Ishikawa (cell line): ENCODE data around the gene KIAA1217.

Experiments used
- CREB1 ChIP-seq: IDR thresholded peaks from 2 replicates; pipeline ENCODE4 v1.6.1; 2012; ENCODE audit warnings: low read depth
- EP300 ChIP-seq: IDR thresholded peaks from 2 replicates; pipeline ENCODE4 v1.6.1; 2012; ENCODE audit warnings: borderline replicate concordance
- FOXM1 ChIP-seq: IDR thresholded peaks from 2 replicates; pipeline ENCODE4 v1.6.1; 2012; ENCODE audit warnings: low read depth, borderline replicate concordance
- RAD21 ChIP-seq: IDR thresholded peaks from 2 replicates; pipeline ENCODE4 v1.6.1; 2012; ENCODE audit warnings: low read depth
- TCF12 ChIP-seq: IDR thresholded peaks from 2 replicates; pipeline ENCODE4 v1.6.1; 2012; ENCODE audit warnings: low read depth
- USF1 ChIP-seq: IDR thresholded peaks from 2 replicates; pipeline ENCODE4 v1.6.1; 2012
- YY1 ChIP-seq: IDR thresholded peaks from 2 replicates; pipeline ENCODE4 v1.6.1; 2012; ENCODE audit warnings: low read depth
- TF ChIP-seq, protein P1 (sequence below): IDR thresholded peaks from 2 replicates; pipeline ENCODE4 v1.6.1; 2012; ENCODE audit warnings: low read depth, mild to moderate bottlenecking
- TF ChIP-seq, protein P2 (sequence below): IDR thresholded peaks from 2 replicates; pipeline ENCODE4 v1.6.1; 2012

DNA sequence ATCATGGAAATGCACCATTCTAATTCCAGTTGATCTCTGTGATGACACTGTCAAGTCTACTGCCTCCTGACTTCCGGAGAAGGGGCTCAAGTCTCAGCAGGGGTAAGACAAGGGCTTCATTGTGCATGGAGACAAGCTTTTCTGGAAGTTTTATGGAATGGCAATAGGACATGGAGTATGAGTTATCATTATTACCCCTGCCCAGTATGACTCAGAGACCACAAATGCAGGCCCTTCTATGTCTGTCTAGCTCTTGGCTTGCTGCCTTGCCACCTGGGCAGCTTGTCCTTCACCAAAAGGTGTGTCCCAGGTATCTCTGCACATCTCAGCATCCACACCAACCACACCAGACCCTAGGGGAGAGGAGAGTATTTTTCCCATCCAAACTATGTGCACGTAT is 34.9 kb upstream of the KIAA1217 start:
- no peak for TF ChIP-seq TCF12
- TF ChIP-seq YY1: no peak
- TF ChIP-seq, protein P1, sequence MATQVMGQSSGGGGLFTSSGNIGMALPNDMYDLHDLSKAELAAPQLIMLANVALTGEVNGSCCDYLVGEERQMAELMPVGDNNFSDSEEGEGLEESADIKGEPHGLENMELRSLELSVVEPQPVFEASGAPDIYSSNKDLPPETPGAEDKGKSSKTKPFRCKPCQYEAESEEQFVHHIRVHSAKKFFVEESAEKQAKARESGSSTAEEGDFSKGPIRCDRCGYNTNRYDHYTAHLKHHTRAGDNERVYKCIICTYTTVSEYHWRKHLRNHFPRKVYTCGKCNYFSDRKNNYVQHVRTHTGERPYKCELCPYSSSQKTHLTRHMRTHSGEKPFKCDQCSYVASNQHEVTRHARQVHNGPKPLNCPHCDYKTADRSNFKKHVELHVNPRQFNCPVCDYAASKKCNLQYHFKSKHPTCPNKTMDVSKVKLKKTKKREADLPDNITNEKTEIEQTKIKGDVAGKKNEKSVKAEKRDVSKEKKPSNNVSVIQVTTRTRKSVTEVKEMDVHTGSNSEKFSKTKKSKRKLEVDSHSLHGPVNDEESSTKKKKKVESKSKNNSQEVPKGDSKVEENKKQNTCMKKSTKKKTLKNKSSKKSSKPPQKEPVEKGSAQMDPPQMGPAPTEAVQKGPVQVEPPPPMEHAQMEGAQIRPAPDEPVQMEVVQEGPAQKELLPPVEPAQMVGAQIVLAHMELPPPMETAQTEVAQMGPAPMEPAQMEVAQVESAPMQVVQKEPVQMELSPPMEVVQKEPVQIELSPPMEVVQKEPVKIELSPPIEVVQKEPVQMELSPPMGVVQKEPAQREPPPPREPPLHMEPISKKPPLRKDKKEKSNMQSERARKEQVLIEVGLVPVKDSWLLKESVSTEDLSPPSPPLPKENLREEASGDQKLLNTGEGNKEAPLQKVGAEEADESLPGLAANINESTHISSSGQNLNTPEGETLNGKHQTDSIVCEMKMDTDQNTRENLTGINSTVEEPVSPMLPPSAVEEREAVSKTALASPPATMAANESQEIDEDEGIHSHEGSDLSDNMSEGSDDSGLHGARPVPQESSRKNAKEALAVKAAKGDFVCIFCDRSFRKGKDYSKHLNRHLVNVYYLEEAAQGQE: no peak
- TF ChIP-seq FOXM1: no peak
- no peak for TF ChIP-seq USF1
- TF ChIP-seq RAD21: no peak
- TF ChIP-seq, protein P2, sequence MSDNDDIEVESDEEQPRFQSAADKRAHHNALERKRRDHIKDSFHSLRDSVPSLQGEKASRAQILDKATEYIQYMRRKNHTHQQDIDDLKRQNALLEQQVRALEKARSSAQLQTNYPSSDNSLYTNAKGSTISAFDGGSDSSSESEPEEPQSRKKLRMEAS: no peak
- TF ChIP-seq EP300: no peak
- no peak for TF ChIP-seq CREB1
